SK-N-MC (cell line): ENCODE results near the gene UBE2E2.

Source experiments
- EZH2 ChIP-seq: fragments of 200-600 bp; sonication (generic); IDR thresholded peaks from one replicate; pipeline ENCODE4 v1.6.1; 2017; ENCODE audit warnings: antibody characterized with exemption
- FOXP2 ChIP-seq: optimal IDR thresholded peaks from 2 replicates; pipeline ENCODE3; 2011; ENCODE audit warnings: mild to moderate bottlenecking, moderate library complexity; ENCODE audit not compliant: insufficient read depth; ENCODE audit errors: extremely low read length, control extremely low read depth
- POLR2AphosphoS5 ChIP-seq: IDR thresholded peaks from 2 replicates; pipeline ENCODE4 v1.6.1; 2012; ENCODE audit warnings: mild to moderate bottlenecking, low read depth, low read length, borderline replicate concordance

DNA sequence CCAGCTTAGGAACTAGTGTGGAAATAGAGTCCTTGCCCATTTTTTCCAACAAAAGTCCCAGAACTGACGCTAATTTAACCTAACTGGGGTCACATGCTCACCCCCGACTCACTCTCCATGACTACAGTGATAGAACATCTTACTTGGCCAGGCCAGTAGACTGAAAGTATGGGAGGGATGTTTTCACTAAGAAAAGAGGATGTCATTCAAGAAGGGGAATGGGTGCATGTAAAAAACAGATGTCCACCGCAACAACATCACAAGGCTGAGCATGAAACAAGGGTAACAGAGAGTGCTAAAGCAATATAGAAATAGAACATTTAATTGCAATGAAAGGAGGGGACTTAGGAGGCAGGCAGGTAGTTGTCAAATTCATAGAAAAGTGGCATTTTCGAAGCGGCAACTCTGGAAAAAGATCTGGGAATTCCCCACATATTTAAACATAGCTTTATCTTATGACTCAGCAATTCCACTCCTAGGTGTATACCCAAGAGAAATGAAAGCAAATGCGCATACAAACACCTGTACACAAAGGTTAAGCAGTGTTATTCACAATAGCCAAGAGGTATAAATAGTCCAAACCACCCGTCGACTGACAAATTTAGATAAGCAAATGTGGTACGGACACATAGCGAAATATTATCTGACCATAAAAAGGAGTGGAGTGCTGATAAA lies 41.1 kb upstream of the UBE2E2 start:
- TF ChIP-seq EZH2 = no peak
- no peak for TF ChIP-seq POLR2AphosphoS5
- no peak for TF ChIP-seq FOXP2
